Liver (tissue), 9 donors: ENCODE results near the gene FAM107A. TPM values are rescaled to one million over a fixed set of nuclear protein-coding genes. Genes with fewer than 3 reads are reported as not detected.

ENCODE experiments used
- DNase-seq: peaks from one replicate; pipeline ENCODE4 v3.0.0-alpha.2; 2017; ENCODE audit warnings: low spot score
- H3K27ac ChIP-seq, 2 donors: one replicate each; pipeline ENCODE4 v1.7.0; 2013; ENCODE audit warnings: inconsistent platforms in 2 of 2, low read length in 2 of 2, control low read depth in 1 of 2, low read depth in 1 of 2, mild to moderate bottlenecking in 1 of 2
- H3K27me3 ChIP-seq, 4 donors: one replicate each; pipeline versions ENCODE4 v1.6.1 to v1.7.0; 2013; ENCODE audit warnings: low read length in 3 of 4, inconsistent platforms in 1 of 4, mild to moderate bottlenecking in 1 of 4, moderate library complexity in 1 of 4; ENCODE audit not compliant: control insufficient read depth in 4 of 4, insufficient read depth in 4 of 4
- H3K36me3 ChIP-seq, 4 donors: one replicate each; pipeline versions ENCODE4 v1.6.1 to v1.7.0; 2013; ENCODE audit warnings: low read length in 3 of 4, mild to moderate bottlenecking in 3 of 4, low read depth in 1 of 4, moderate library complexity in 1 of 4; ENCODE audit not compliant: control insufficient read depth in 4 of 4, insufficient read depth in 3 of 4
- H3K4me1 ChIP-seq, 4 donors: one replicate each; pipeline versions ENCODE4 v1.6.1 to v1.7.0; 2013; ENCODE audit warnings: low read length in 3 of 4, mild to moderate bottlenecking in 3 of 4, moderate library complexity in 1 of 4; ENCODE audit not compliant: control insufficient read depth in 4 of 4, insufficient read depth in 4 of 4
- H3K4me3 ChIP-seq, 3 donors: one replicate each; pipeline versions ENCODE4 v1.6.1 to v1.7.0; 2013; ENCODE audit warnings: low read length in 3 of 3, control low read depth in 1 of 3, low read depth in 1 of 3, mild to moderate bottlenecking in 1 of 3
- H3K9ac ChIP-seq, 2 donors: one replicate each; pipeline ENCODE4 v1.7.0; 2013; ENCODE audit warnings: low read length in 2 of 2, mild to moderate bottlenecking in 2 of 2, moderate library complexity in 2 of 2, control low read depth in 1 of 2, low read depth in 1 of 2
- H3K9me3 ChIP-seq, 4 donors: one replicate each; pipeline versions ENCODE4 v1.6.1 to v1.7.0; 2013; ENCODE audit warnings: low read length in 3 of 4; ENCODE audit not compliant: control insufficient read depth in 4 of 4
- CTCF ChIP-seq: fragments of 150-350 bp; IDR thresholded peaks from 2 replicates; pipeline ENCODE4 v1.5.1; 2017; ENCODE audit warnings: improper control_type of control experiment, low read depth, low read length; ENCODE audit not compliant: missing input control
- EGR1 ChIP-seq, 2 donors: IDR thresholded peaks; 2 replicates each; pipeline ENCODE4 v1.6.1; 2016 to 2018; ENCODE audit warnings: antibody characterized with exemption in 2 of 2, low read depth in 2 of 2
- FOXA1 ChIP-seq: IDR thresholded peaks from 2 replicates; pipeline ENCODE4 v1.6.1; 2016; ENCODE audit warnings: antibody characterized with exemption
- FOXA2 ChIP-seq: IDR thresholded peaks from 2 replicates; pipeline ENCODE4 v1.6.1; 2016; ENCODE audit warnings: antibody characterized with exemption
- HNF4A ChIP-seq, 2 donors: conservative IDR thresholded peaks; 2 replicates each; pipeline ENCODE4 v1.6.1; 2016; ENCODE audit warnings: antibody characterized with exemption in 2 of 2, mild to moderate bottlenecking in 2 of 2
- HNF4G ChIP-seq: IDR thresholded peaks from 2 replicates; pipeline ENCODE4 v1.6.1; 2016; ENCODE audit warnings: antibody characterized with exemption
- JUND ChIP-seq, 2 donors: IDR thresholded peaks; 2 replicates each; pipeline ENCODE4 v1.6.1; 2016; ENCODE audit warnings: antibody characterized with exemption in 2 of 2
- NR2F2 ChIP-seq: IDR thresholded peaks from 2 replicates; pipeline ENCODE4 v1.6.1; 2016; ENCODE audit warnings: antibody characterized with exemption
- RAD21 ChIP-seq, 2 donors: IDR thresholded peaks; 2 replicates each; pipeline ENCODE4 v1.6.1; 2016; ENCODE audit warnings: antibody characterized with exemption in 2 of 2, mild to moderate bottlenecking in 2 of 2
- RXRA ChIP-seq, 2 donors: IDR thresholded peaks; 2 replicates each; pipeline ENCODE4 v1.6.1; 2017 to 2018; ENCODE audit warnings: antibody characterized with exemption in 2 of 2, mild to moderate bottlenecking in 1 of 2
- SP1 ChIP-seq: IDR thresholded peaks from 2 replicates; pipeline ENCODE4 v1.6.1; 2018; ENCODE audit warnings: antibody characterized with exemption, mild to moderate bottlenecking
- TAF1 ChIP-seq: conservative IDR thresholded peaks from 2 replicates; pipeline ENCODE4 v1.6.1; 2016; ENCODE audit warnings: antibody characterized with exemption, mild to moderate bottlenecking
- WGBS: extraction: QIAGEN DNeasy Blood & Tissue Kit; methylation state at CpG from one replicate; pipeline ENCODE4 v1.1.7; 2013; 5-methylcytosine and 5-hydroxymethylcytosine counted together
- polyA plus RNA-seq, 2 donors: library from polyadenylated mRNA; stranded (reverse) in 1 of 2; unstranded in 1 of 2; fragments of 200-250 nt in 1 of 2; fragments of >200 nt in 1 of 2; fragmentation: Nextera tagmentation in 1 of 2; extraction: Ambion mirVana in 1 of 2; gene quantifications; one replicate each; pipeline versions ENCODE4 v1.2.1 to v1.2.3, GENCODE V29; 2013 to 2015
- total RNA-seq, 2 donors: library from RNA; depleted of rRNA; stranded (reverse); fragments of >200 nt; gene quantifications; one replicate each; pipeline ENCODE4 v1.2.3, GENCODE V29; 2014
- TF ChIP-seq, protein P1 (sequence below): IDR thresholded peaks from 2 replicates; pipeline ENCODE4 v1.6.1; 2016; ENCODE audit warnings: antibody characterized with exemption, mild to moderate bottlenecking
- donor health status: healthy.
- donor health status: healthy.
- donor health status: healthy.
- donor health status: healthy.
- donor health status: healthy.

FAM107A gene
- total and polyA plus RNA-seq, 4 donors, result 0.05 to 4.7 (median 1.4) TPM

GRCh38 chr3:58556001-58556400, 21.2 kb downstream of the FAM107A start:
- WGBS, result 95% methylated on average over 5 of the region's 5 CpGs
- Histone ChIP-seq H3K4me1 (no peaks in the 10 kb centered on the region), H3K27me3 (no peaks in the 10 kb centered on the region), H3K27ac (no peak overlapping the region), H3K9me3 (no peaks in the 10 kb centered on the region), H3K9ac (no peak overlapping the region), H3K36me3 (no peaks in the 10 kb centered on the region), H3K4me3 (no peak overlapping the region)
- no peak for DNase-seq
- TF ChIP-seq EGR1 (IDR thresholded peaks at IDR 0.05; ENCODE audit: low read depth in 2 of 2), result no peak
- no peak for TF ChIP-seq FOXA2
- TF ChIP-seq, protein P1, sequence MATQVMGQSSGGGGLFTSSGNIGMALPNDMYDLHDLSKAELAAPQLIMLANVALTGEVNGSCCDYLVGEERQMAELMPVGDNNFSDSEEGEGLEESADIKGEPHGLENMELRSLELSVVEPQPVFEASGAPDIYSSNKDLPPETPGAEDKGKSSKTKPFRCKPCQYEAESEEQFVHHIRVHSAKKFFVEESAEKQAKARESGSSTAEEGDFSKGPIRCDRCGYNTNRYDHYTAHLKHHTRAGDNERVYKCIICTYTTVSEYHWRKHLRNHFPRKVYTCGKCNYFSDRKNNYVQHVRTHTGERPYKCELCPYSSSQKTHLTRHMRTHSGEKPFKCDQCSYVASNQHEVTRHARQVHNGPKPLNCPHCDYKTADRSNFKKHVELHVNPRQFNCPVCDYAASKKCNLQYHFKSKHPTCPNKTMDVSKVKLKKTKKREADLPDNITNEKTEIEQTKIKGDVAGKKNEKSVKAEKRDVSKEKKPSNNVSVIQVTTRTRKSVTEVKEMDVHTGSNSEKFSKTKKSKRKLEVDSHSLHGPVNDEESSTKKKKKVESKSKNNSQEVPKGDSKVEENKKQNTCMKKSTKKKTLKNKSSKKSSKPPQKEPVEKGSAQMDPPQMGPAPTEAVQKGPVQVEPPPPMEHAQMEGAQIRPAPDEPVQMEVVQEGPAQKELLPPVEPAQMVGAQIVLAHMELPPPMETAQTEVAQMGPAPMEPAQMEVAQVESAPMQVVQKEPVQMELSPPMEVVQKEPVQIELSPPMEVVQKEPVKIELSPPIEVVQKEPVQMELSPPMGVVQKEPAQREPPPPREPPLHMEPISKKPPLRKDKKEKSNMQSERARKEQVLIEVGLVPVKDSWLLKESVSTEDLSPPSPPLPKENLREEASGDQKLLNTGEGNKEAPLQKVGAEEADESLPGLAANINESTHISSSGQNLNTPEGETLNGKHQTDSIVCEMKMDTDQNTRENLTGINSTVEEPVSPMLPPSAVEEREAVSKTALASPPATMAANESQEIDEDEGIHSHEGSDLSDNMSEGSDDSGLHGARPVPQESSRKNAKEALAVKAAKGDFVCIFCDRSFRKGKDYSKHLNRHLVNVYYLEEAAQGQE, result no peak
- no peak for TF ChIP-seq FOXA1
- TF ChIP-seq NR2F2, result no peak
- TF ChIP-seq SP1, result no peak
- TF ChIP-seq HNF4G, result no peak
- no peak for TF ChIP-seq HNF4A (conservative IDR thresholded peaks at IDR 0.05)
- TF ChIP-seq RXRA (IDR thresholded peaks at IDR 0.05), result no peak

- no peaks in the 10 kb centered on the region for H3K27me3 ChIP-seq
- H3K9ac ChIP-seq, result no peak overlapping the region
- no peak overlapping the region for H3K4me3 ChIP-seq
- H3K27ac ChIP-seq, result no peak overlapping the region
- TF ChIP-seq TAF1, result no peak
- no peak for DNase-seq
- no peaks in the 10 kb centered on the region for H3K4me1 ChIP-seq
- H3K9me3 ChIP-seq, result no peaks in the 10 kb centered on the region
- 94% methylated on average over 2 of the region's 2 CpGs for WGBS
- no peaks in the 10 kb centered on the region for H3K36me3 ChIP-seq
Measured at GRCh38 chr3:58555203-58555602, 22.0 kb downstream of the FAM107A start.

DNA sequence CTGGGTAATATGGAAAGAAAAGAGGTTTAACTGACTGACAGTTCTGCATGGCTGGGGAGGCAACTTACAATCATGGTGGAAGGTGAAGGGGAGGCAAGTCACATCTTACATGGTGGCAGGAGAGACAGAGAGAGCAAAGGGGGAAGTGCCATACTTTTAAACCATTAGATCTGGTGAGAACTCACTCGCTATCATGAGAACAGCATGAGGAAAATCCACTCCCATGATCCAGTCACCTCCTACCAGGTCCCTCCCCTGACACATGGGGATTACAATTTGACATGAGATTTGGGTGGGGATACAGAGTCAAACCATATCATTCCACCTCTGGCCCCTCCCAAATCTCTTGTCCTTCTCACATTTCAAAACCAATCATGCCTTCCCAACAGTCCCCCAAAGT, 24.2 kb downstream of the FAM107A start:
- peaks cover 0 to 4% (median 1%) of the 10 kb centered on the region in 4 donors for H3K4me1 ChIP-seq
- no peak overlapping the region for H3K9ac ChIP-seq
- no peak overlapping the region for H3K4me3 ChIP-seq
- WGBS, result 90% methylated on average over 1 of the region's 1 CpG
- no peaks in the 10 kb centered on the region for H3K36me3 ChIP-seq
- H3K27ac ChIP-seq, result no peak overlapping the region
- DNase-seq, result no peak
- TF ChIP-seq RAD21 (IDR thresholded peaks at IDR 0.05) (no peak), JUND (IDR thresholded peaks at IDR 0.05) (no peak), NR2F2 (no peak), SP1 (no peak), RXRA (IDR thresholded peaks at IDR 0.05) (no peak), HNF4G (no peak), CTCF (no peak), EGR1 (IDR thresholded peaks at IDR 0.05; ENCODE audit: low read depth in 2 of 2) (no peak), FOXA1 (no peak)
- TF ChIP-seq, protein P1, result no peak
- H3K9me3 ChIP-seq, result no peaks in the 10 kb centered on the region
- no peaks in the 10 kb centered on the region for H3K27me3 ChIP-seq
